ENCODE data around the gene CALR3. TPM values are rescaled to one million over a fixed set of nuclear protein-coding genes. Genes with fewer than 3 reads are reported as not detected.

The CALR3 gene
- total and polyA plus RNA-seq, 2 of the 13 experiments (the other 11 are each of a cell fraction or from before 2014, with no cell fraction given) = not detected

DNA sequence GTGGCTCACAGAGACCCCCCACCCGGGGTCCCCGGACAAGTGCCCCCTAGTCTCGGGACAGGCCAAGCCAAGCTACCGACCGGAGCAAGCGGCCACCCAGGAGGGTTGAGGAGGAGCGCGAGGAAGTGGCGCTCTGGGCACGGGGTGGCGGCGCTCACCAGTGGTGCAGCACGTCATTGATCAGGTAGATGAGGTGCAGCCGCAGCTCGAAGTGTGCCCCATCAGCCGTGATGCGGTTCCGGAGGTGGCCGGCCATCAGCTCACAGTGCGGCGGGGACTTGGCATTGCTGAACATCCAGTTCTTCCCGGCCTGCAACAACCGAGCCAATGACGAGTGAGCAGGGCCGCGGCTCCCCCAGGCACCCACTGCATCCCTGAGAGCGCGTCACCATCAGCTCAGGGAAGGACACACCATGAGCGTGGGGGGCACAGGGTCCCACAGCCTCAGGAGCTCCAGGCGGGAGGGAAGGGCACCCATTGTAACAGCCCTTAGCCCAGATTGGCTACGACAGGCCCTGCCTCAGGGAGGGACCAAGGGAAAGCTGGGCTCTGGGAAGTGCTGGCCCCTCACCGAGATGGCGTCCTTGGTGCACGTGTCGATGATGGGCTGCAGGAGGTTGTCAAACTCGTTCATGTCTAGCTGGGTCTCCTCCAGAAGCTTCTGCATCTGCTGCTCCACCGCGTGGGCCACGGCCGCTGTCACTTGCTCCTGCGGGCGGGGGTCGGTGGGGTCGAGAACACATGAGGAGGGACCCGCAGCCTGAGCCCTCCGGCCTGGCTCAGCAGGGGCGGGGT is 36.7 kb upstream of the CALR3 start (continued):
- TF ChIP-seq ZNF790 (CRISPR knock-in tag; IDR thresholded peaks at IDR 0.05; ENCODE audit: borderline replicate concordance) (no peak), MXI1 (IDR thresholded peaks at IDR 0.05; ENCODE audit: borderline replicate concordance, low read depth, low read length) (no peak), AKAP8 (CRISPR knock-in tag; IDR thresholded peaks at IDR 0.05) (no peak), PPARG (CRISPR knock-in tag; conservative IDR thresholded peaks at IDR 0.05) (no peak), ZNF878 (CRISPR knock-in tag; IDR thresholded peaks at IDR 0.05) (no peak)
- TF ChIP-seq, protein P1, sequence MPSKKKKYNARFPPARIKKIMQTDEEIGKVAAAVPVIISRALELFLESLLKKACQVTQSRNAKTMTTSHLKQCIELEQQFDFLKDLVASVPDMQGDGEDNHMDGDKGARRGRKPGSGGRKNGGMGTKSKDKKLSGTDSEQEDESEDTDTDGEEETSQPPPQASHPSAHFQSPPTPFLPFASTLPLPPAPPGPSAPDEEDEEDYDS (CRISPR knock-in tag; IDR thresholded peaks at IDR 0.05) = no peak

DNA sequence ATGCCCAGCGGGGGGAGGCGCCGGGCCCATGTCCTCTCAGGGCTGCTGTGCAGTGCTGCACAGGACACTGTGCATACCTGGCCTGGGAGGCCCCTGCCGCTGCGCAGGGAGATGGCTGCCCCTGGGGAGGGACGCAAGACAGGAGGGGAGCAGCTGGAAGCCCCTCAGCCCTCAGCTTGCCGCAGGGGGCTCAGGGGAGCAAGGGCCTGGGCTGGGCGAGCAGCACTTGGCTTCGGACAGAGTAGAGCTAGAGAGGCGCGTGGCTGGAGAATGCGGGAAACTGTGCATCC is 35.4 kb upstream of the CALR3 start:
- H3K27me3 ChIP-seq (ENCODE audit: control insufficient read depth in 1 of 2, insufficient read depth in 2 of 2, low read length in 2 of 2) = no peaks in the 10 kb centered on the region
- ChIA-PET POLR2A (no interaction called here), CTCF (ENCODE audit: low intra/inter-chr PET ratio, low total read pairs) (no interaction called here)
- H3K36me3 ChIP-seq (replicated peaks in 1 of 2; ENCODE audit: control insufficient read depth in 1 of 2, insufficient read depth in 2 of 2, low read length in 2 of 2) = peaks cover 54 to 98% of the 10 kb centered on the region in 2 experiments
- H2AFZ ChIP-seq (ENCODE audit: low read length) = no peak overlapping the region
- in situ Hi-C loops (cut with HindIII; ENCODE audit: extremely low pct_ligation_motif_present, low pct_unique_long_range_greater_than_20kb) (no loop called here), intact Hi-C loops (cut with micrococcal nuclease; ENCODE audit: unreplicated experiment) (no loop called here)
- no TSS peak for BruUV-seq (replicated peaks)
- no peak overlapping the region for H3K4me3 ChIP-seq (replicated peaks in 1 of 3; ENCODE audit: insufficient read depth in 1 of 3, low read depth in 2 of 3, low read length in 3 of 3)
- H3K27ac ChIP-seq (ENCODE audit: extremely low read length, insufficient read depth, low read length) = no peak overlapping the region
- no peak overlapping the region for H3K9ac ChIP-seq (ENCODE audit: insufficient read depth, low read depth, low read length)
- no peak for ATAC-seq
- H3K4me1 ChIP-seq (ENCODE audit: insufficient read depth, low read length) = no peaks in the 10 kb centered on the region
- peaks cover 6% of the 10 kb centered on the region; the same call in 1 of the 2 replicates for H4K20me1 ChIP-seq (ENCODE audit: insufficient read depth, low read length)
- H3K79me2 ChIP-seq (ENCODE audit: insufficient read depth, low read length) = peaks cover 5% of the 10 kb centered on the region
- no peak for FAIRE-seq
- TF ChIP-seq NRL (CRISPR knock-in tag; IDR thresholded peaks at IDR 0.05; ENCODE audit: borderline replicate concordance) (no peak), RBFOX2 (IDR thresholded peaks at IDR 0.05; ENCODE audit: low read depth, low read length) (0 out of 2 replicates have a peak, but pooled peaks have one; percentile 15), ESRRA (CRISPR knock-in tag; IDR thresholded peaks at IDR 0.05; ENCODE audit: low read depth) (no peak)
- no peak overlapping the region for H3K4me2 ChIP-seq (ENCODE audit: low read depth, low read length)
- WGBS (ENCODE audit: low lambda C conversion rate) = 97% methylated on average over 12 of the region's 12 CpGs
- DNase-seq (ENCODE audit: low spot score) = no peak
- no peaks in the 10 kb centered on the region for H3K9me3 ChIP-seq (ENCODE audit: low read length)
